CD4-positive, alpha-beta T cell treated with Interleukin-1 beta for 1 hour (primary cell): ENCODE results near the gene ARHGAP6.
"Not testable (repeated sequence)": the region's sequence is repeated elsewhere in the genome, so short reads cannot be mapped to it uniquely, and the experiment has no call there.

Source experiments
- DNase-seq, 2 donors: peaks; one replicate each; pipeline ENCODE4 v3.0.0-alpha.2; 2020 to 2022

ARHGAP6 gene

GRCh38 chrX:11519234-11519633 is 146.5 kb downstream of the ARHGAP6 start:
- DNase-seq: not testable (repeated sequence)

- DNase-seq: no peak
Observed at GRCh38 chrX:11509786-11510185, 155.9 kb downstream of the ARHGAP6 start.

GRCh38 chrX:11504234-11504633 is 161.5 kb downstream of the ARHGAP6 start:
- no peak for DNase-seq

- no peak for DNase-seq
Observed at GRCh38 chrX:11499076-11500044, 166.4 kb downstream of the ARHGAP6 start.

- DNase-seq: not testable (repeated sequence)
Observed at GRCh38 chrX:11491375-11491774, 174.3 kb downstream of the ARHGAP6 start.

GRCh38 chrX:11484290-11484689 is 181.4 kb downstream of the ARHGAP6 start:
- DNase-seq: no peak

- no peak for DNase-seq
Observed at GRCh38 chrX:11481035-11481434, 184.7 kb downstream of the ARHGAP6 start.

GRCh38 chrX:11480626-11481025 is 185.1 kb downstream of the ARHGAP6 start:
- DNase-seq: no peak

- DNase-seq: no peak
Observed at GRCh38 chrX:11478911-11479310, 186.8 kb downstream of the ARHGAP6 start.

- no peak for DNase-seq
Observed at GRCh38 chrX:11478026-11478425, 187.7 kb downstream of the ARHGAP6 start.

GRCh38 chrX:11474576-11474975 is 191.1 kb downstream of the ARHGAP6 start:
- DNase-seq: no peak

- DNase-seq: no peak
Observed at GRCh38 chrX:11474021-11474420, 191.7 kb downstream of the ARHGAP6 start.

- DNase-seq: no peak
Observed at GRCh38 chrX:11472879-11473278, 192.8 kb downstream of the ARHGAP6 start.

GRCh38 chrX:11472381-11472780 is 193.3 kb downstream of the ARHGAP6 start:
- no peak for DNase-seq

GRCh38 chrX:11470250-11470974 is 195.3 kb downstream of the ARHGAP6 start:
- no peak for DNase-seq

- no peak for DNase-seq
Observed at GRCh38 chrX:11465648-11466411, 199.9 kb downstream of the ARHGAP6 start.

- DNase-seq: no peak
Observed at GRCh38 chrX:11464836-11465463, 200.8 kb downstream of the ARHGAP6 start.

- DNase-seq: no peak
Observed at GRCh38 chrX:11464380-11464779, 201.3 kb downstream of the ARHGAP6 start.

GRCh38 chrX:11462648-11463047 is 203.1 kb downstream of the ARHGAP6 start:
- DNase-seq: no peak

- DNase-seq: no peak
Observed at GRCh38 chrX:11462136-11462535, 203.6 kb downstream of the ARHGAP6 start.

GRCh38 chrX:11461201-11462001 is 204.3 kb downstream of the ARHGAP6 start:
- DNase-seq: no peak

- no peak for DNase-seq
Observed at GRCh38 chrX:11460347-11460746, 205.4 kb downstream of the ARHGAP6 start.
